ENCODE results near the gene OTOF.

- no peak for TF ChIP-seq RFX5 (IDR thresholded peaks at IDR 0.05)
- TF ChIP-seq CTCF (IDR thresholded peaks at IDR 0.05) = no peak
- TF ChIP-seq, protein P1, sequence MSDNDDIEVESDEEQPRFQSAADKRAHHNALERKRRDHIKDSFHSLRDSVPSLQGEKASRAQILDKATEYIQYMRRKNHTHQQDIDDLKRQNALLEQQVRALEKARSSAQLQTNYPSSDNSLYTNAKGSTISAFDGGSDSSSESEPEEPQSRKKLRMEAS (IDR thresholded peaks at IDR 0.05) = no peak
- TF ChIP-seq TFCP2L1 (CRISPR knock-in tag; IDR thresholded peaks at IDR 0.05) = no peak
- TF ChIP-seq POLR2A (IDR thresholded peaks at IDR 0.05; ENCODE audit: low read length) = no peak
- TF ChIP-seq ELK1 (IDR thresholded peaks at IDR 0.05; ENCODE audit: low read depth, low read length) = no peak
These were observed 47.1 kb downstream of the OTOF start for GRCh38 chr2:26430826-26431225.

All from A549 (cell line).